MM.1S (cell line): ENCODE measurements around the gene HNRNPA3.
A peak's percentile ranks its signal among the peaks of the same experiment; 100 is the strongest.
"Not testable (repeated sequence)": the region's sequence is repeated elsewhere in the genome, so short reads cannot be mapped to it uniquely, and the experiment has no call there.

ENCODE experiments used
- DNase-seq: peaks from one replicate; pipeline ENCODE4 v3.0.0-alpha.2; 2015
- H2AFZ ChIP-seq: fragments of 300-600 bp; sonication (generic); 2 replicates; pipeline ENCODE4 v1.6.0; 2016; ENCODE audit warnings: antibody characterized with exemption, low read length
- H3F3A ChIP-seq: fragments of 300-600 bp; sonication (generic); 2 replicates; pipeline ENCODE4 v1.6.1; 2016; ENCODE audit warnings: mild to moderate bottlenecking, antibody characterized with exemption, low read length, moderate library complexity, mixed read lengths; ENCODE audit not compliant: insufficient read depth
- H3K27ac ChIP-seq: fragments of 300-600 bp; sonication (generic); 2 replicates; pipeline ENCODE4 v1.5.1; 2016; ENCODE audit warnings: mild to moderate bottlenecking, low read length
- H3K27me3 ChIP-seq: fragments of 300-600 bp; sonication (generic); replicated peaks from 2 replicates; pipeline ENCODE4 v1.6.0; 2016; ENCODE audit warnings: low read length; ENCODE audit not compliant: insufficient read depth
- H3K36me3 ChIP-seq: fragments of 300-600 bp; sonication (generic); replicated peaks from 2 replicates; pipeline ENCODE4 v1.6.1; 2016; ENCODE audit warnings: mild to moderate bottlenecking, low read length, mixed read lengths; ENCODE audit not compliant: insufficient read depth
- H3K4me1 ChIP-seq: fragments of 300-600 bp; sonication (generic); 2 replicates; pipeline ENCODE4 v1.6.1; 2016; ENCODE audit warnings: low read length, mixed read lengths
- H3K4me2 ChIP-seq: fragments of 300-600 bp; sonication (generic); 2 replicates; pipeline ENCODE4 v1.6.0; 2016; ENCODE audit warnings: low read depth, low read length
- H3K4me3 ChIP-seq: fragments of 300-600 bp; sonication (generic); 2 replicates; pipeline ENCODE4 v1.5.1; 2016; ENCODE audit warnings: low read length, mixed read lengths
- H3K79me2 ChIP-seq: fragments of 300-600 bp; sonication (generic); 2 replicates; pipeline ENCODE4 v1.6.1; 2016; ENCODE audit warnings: mixed run types, low read length, mixed read lengths
- H3K9ac ChIP-seq: fragments of 300-600 bp; sonication (generic); 2 replicates; pipeline ENCODE4 v1.6.1; 2016; ENCODE audit warnings: low read length, mixed read lengths
- H3K9me2 ChIP-seq: fragments of 300-600 bp; sonication (generic); replicated peaks from 2 replicates; pipeline ENCODE4 v1.6.1; 2016; ENCODE audit warnings: mild to moderate bottlenecking, low read length, mixed read lengths; ENCODE audit not compliant: insufficient read depth
- H3K9me3 ChIP-seq: fragments of 300-600 bp; sonication (generic); replicated peaks from 2 replicates; pipeline ENCODE4 v1.6.1; 2016; ENCODE audit warnings: mild to moderate bottlenecking, low read length, mixed read lengths; ENCODE audit not compliant: insufficient read depth
- H4K20me1 ChIP-seq: fragments of 300-600 bp; sonication (generic); 2 replicates; pipeline ENCODE4 v1.6.1; 2016; ENCODE audit warnings: mild to moderate bottlenecking, low read length, moderate library complexity, mixed read lengths; ENCODE audit not compliant: insufficient read depth
- EZH2 ChIP-seq: fragments of 300-600 bp; sonication (generic); optimal IDR thresholded peaks from 2 replicates; pipeline ENCODE3; 2017; ENCODE audit warnings: low read depth, mild to moderate bottlenecking, antibody characterized with exemption, low read length, mixed read lengths
- EZH2phosphoT487 ChIP-seq: fragments of 300-600 bp; sonication (generic); IDR thresholded peaks from 2 replicates; pipeline ENCODE4 v1.6.1; 2018; ENCODE audit warnings: antibody characterized with exemption, low read length
- TF ChIP-seq, protein P1 (sequence below): fragments of 300-600 bp; sonication (generic); IDR thresholded peaks from 2 replicates; pipeline ENCODE4 v1.5.1; 2016; ENCODE audit warnings: antibody characterized with exemption, low read length, mixed read lengths

The HNRNPA3 gene

DNA sequence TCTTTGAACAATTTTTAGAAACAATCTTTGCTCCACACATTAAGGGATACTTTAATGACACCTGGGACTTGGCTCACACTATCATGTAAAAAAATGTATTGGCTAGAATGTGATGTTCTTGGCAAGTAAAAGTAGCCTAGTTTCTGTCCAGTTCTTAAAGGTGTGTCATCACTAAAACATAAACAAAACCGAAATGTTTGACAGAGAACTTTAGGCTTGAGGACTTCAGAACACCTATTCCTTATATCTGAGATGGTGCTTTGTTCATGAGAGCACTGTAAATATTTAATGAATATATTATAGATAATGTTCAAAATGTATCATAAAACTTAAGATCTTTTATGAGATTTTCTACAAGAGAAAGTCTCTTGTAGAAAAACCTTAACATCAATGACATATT lies 19.8 kb upstream of the HNRNPA3 start:
- Histone ChIP-seq H3K9me3 (no peaks in the 10 kb centered on the region), H3K4me2 (peak overlapping the region; percentile 33; the same call in 1 of the 2 replicates), H3K27ac (no peak overlapping the region), H3K4me1 (no peaks in the 10 kb centered on the region; the same call in 1 of the 2 replicates), H3K4me3 (no peak overlapping the region), H3K9me2 (no peaks in the 10 kb centered on the region), H3K9ac (no peak overlapping the region), H3K36me3 (no peaks in the 10 kb centered on the region), H3K79me2 (no peaks in the 10 kb centered on the region), H4K20me1 (no peaks in the 10 kb centered on the region), H3F3A (no peaks in the 10 kb centered on the region), H3K27me3 (no peaks in the 10 kb centered on the region), H2AFZ (peak overlapping the region; percentile 29; the same call in 1 of the 2 replicates)
- no peak for DNase-seq
- TF ChIP-seq, protein P1, sequence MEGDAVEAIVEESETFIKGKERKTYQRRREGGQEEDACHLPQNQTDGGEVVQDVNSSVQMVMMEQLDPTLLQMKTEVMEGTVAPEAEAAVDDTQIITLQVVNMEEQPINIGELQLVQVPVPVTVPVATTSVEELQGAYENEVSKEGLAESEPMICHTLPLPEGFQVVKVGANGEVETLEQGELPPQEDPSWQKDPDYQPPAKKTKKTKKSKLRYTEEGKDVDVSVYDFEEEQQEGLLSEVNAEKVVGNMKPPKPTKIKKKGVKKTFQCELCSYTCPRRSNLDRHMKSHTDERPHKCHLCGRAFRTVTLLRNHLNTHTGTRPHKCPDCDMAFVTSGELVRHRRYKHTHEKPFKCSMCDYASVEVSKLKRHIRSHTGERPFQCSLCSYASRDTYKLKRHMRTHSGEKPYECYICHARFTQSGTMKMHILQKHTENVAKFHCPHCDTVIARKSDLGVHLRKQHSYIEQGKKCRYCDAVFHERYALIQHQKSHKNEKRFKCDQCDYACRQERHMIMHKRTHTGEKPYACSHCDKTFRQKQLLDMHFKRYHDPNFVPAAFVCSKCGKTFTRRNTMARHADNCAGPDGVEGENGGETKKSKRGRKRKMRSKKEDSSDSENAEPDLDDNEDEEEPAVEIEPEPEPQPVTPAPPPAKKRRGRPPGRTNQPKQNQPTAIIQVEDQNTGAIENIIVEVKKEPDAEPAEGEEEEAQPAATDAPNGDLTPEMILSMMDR: no peak
- TF ChIP-seq EZH2 (no peak), EZH2phosphoT487 (no peak)

DNA sequence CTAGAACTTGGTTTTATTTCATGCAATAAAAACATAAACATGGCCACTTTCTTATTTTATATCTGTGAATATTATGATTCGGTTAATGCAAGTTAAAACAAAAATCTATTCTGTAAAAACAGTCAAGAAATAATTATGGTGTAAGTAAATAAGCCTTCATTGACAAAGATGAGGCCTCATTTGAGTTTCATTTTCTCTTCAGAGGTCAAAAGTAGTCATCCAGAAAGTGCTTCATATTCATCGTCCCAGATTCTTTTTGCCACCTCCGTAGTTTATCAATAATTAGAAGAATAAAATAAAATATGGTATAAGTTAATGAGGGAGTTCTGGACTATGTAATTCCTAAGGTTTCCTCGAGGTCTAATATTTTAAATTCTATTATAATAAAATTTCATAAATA lies 19.4 kb upstream of the HNRNPA3 start:
- no peaks in the 10 kb centered on the region for H3K27me3 ChIP-seq
- no peaks in the 10 kb centered on the region for H3K36me3 ChIP-seq
- H3K27ac ChIP-seq: no peak overlapping the region
- H2AFZ ChIP-seq: peak overlapping the region; percentile 29; the same call in 1 of the 2 replicates
- peak overlapping the region; percentile 33 for H3K4me2 ChIP-seq
- TF ChIP-seq EZH2 (no peak), EZH2phosphoT487 (no peak)
- TF ChIP-seq, protein P1: no peak
- peak; percentile 44 for DNase-seq
- H3K9me3 ChIP-seq: no peaks in the 10 kb centered on the region
- no peak overlapping the region for H3K4me3 ChIP-seq
- H3K79me2 ChIP-seq: no peaks in the 10 kb centered on the region
- H4K20me1 ChIP-seq: no peaks in the 10 kb centered on the region
- no peaks in the 10 kb centered on the region for H3F3A ChIP-seq
- H3K4me1 ChIP-seq: no peaks in the 10 kb centered on the region; the same call in 1 of the 2 replicates
- H3K9ac ChIP-seq: no peak overlapping the region
- H3K9me2 ChIP-seq: no peaks in the 10 kb centered on the region

DNA sequence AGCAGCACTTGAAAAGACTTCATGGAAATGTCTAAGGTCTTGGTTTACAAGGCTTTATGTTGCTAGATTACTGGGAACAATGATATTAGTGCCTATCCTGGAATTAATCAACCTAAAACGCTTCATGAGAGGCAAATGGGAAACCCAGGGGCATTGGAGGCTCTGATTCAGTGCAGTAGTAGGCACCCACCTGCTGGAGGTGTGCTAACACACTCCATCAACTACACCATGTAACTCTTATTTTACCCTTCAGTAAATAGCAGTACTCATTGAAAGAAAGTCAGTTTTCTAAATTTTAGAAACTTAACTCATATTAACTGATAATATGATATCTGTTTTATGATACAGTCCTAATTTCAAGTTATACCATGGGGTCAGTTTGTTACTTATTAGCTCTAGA lies 17.4 kb upstream of the HNRNPA3 start:
- no peak for DNase-seq
- no peaks in the 10 kb centered on the region for H4K20me1 ChIP-seq
- no peaks in the 10 kb centered on the region for H3K27me3 ChIP-seq

DNA sequence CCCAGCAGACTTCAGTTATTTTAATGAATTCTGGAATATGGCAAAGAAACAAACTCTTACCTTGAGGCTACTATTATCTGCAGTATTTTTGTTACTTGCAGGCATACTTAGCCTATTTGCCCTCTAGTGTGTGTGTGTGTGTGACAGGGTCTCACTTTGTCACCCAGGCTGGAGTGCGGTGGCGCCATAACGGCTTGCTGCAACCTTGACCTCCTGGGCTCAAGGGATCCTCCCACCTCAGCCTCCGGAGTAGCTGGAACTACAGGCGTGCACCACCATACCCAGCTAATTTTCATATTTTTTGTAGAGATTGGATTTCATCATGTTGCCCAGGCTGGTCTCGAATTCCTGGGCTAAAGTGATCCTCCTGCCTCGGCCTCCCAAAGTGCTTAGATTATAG lies 12.2 kb upstream of the HNRNPA3 start:
- not testable (repeated sequence) for H3K9me3 ChIP-seq, H3K4me1 ChIP-seq, H3F3A ChIP-seq, DNase-seq, H3K36me3 ChIP-seq, H3K27ac ChIP-seq, H3K4me2 ChIP-seq, H4K20me1 ChIP-seq, H3K9ac ChIP-seq, H3K4me3 ChIP-seq, H3K79me2 ChIP-seq, H3K9me2 ChIP-seq, H2AFZ ChIP-seq, H3K27me3 ChIP-seq

More for the DNA sequence above, 17.4 kb upstream of the HNRNPA3 start:
- Histone ChIP-seq H3K4me2 (no peak overlapping the region), H3K9me3 (no peaks in the 10 kb centered on the region), H3K36me3 (no peaks in the 10 kb centered on the region), H2AFZ (no peak overlapping the region), H3K4me3 (no peak overlapping the region), H3K79me2 (no peaks in the 10 kb centered on the region), H3K9me2 (no peaks in the 10 kb centered on the region), H3K9ac (no peak overlapping the region), H3K4me1 (no peaks in the 10 kb centered on the region; the same call in 1 of the 2 replicates), H3K27ac (no peak overlapping the region), H3F3A (no peaks in the 10 kb centered on the region)
- TF ChIP-seq, protein P1: no peak
- TF ChIP-seq EZH2 (no peak), EZH2phosphoT487 (no peak)
